Activated CD4-positive, alpha-beta T cell treated with anti-CD3 and anti-CD28 coated beads, Interleukin-2, amount 50 U/mL, for 1 hour (primary cell): ENCODE data around the gene PDK4.
"Not testable (repeated sequence)": the region's sequence is repeated elsewhere in the genome, so short reads cannot be mapped to it uniquely, and the experiment has no call there.

Experiments used
- DNase-seq: peaks from one replicate; pipeline ENCODE4 v3.0.0-alpha.2; 2020

The PDK4 gene

GRCh38 chr7:95558864-95559263, 37.5 kb downstream of the PDK4 start:
- DNase-seq = no peak

GRCh38 chr7:95556777-95557176, 39.5 kb downstream of the PDK4 start:
- DNase-seq = no peak

- no peak for DNase-seq
Measured at GRCh38 chr7:95553939-95554338, 42.4 kb downstream of the PDK4 start.

GRCh38 chr7:95552010-95552926, 44.0 kb downstream of the PDK4 start:
- DNase-seq = not testable (repeated sequence)

GRCh38 chr7:95550546-95550945, 45.8 kb downstream of the PDK4 start:
- no peak for DNase-seq

- DNase-seq = no peak
Measured at GRCh38 chr7:95549818-95550529, 46.3 kb downstream of the PDK4 start.

- no peak for DNase-seq
Measured at GRCh38 chr7:95547361-95548348, 48.7 kb downstream of the PDK4 start.

- no peak for DNase-seq
Measured at GRCh38 chr7:95546647-95547046, 49.7 kb downstream of the PDK4 start.

- DNase-seq = no peak
Measured at GRCh38 chr7:95545673-95546072, 50.6 kb downstream of the PDK4 start.

GRCh38 chr7:95545007-95545615, 51.2 kb downstream of the PDK4 start:
- no peak for DNase-seq

GRCh38 chr7:95544171-95544570, 52.1 kb downstream of the PDK4 start:
- no peak for DNase-seq

- no peak for DNase-seq
Measured at GRCh38 chr7:95543312-95543711, 53.0 kb downstream of the PDK4 start.

GRCh38 chr7:95540366-95540765, 56.0 kb downstream of the PDK4 start:
- no peak for DNase-seq

GRCh38 chr7:95539426-95539825, 56.9 kb downstream of the PDK4 start:
- DNase-seq = no peak

- no peak for DNase-seq
Measured at GRCh38 chr7:95537468-95537867, 58.8 kb downstream of the PDK4 start.

GRCh38 chr7:95536656-95537311, 59.5 kb downstream of the PDK4 start:
- no peak for DNase-seq

GRCh38 chr7:95535662-95536061, 60.7 kb downstream of the PDK4 start:
- no peak for DNase-seq

- DNase-seq = no peak
Measured at GRCh38 chr7:95534796-95535195, 61.5 kb downstream of the PDK4 start.
